GM12878 (cell line): ENCODE results near the gene S100P. TPM values are rescaled to one million over a fixed set of nuclear protein-coding genes. Genes with fewer than 3 reads are reported as not detected.

ENCODE experiments used
- ATAC-seq: fragments of 200-7000 bp; cut with Tn5 transposase; 3 replicates; pipeline ENCODE4 v1.9.1; 2020; ENCODE audit warnings: mild to moderate bottlenecking, moderate library complexity
- BruUV-seq: library from RNA; stranded (reverse); fragments of 400-500 nt; replicated peaks from 2 replicates; lab custom pipeline; 2021; lab: Mats Ljungman, UMichigan
- CTCF ChIA-PET: fragments of 300-600 bp; sonication (Branson Sonifier 250); formaldehyde crosslinking; extraction: SDS; loops from one replicate; lab custom pipeline; 2021; ENCODE audit warnings: inconsistent platforms; lab: Yijun Ruan, JAX
- POLR2A ChIA-PET: fragments of 350-600 bp; formaldehyde crosslinking; extraction: SDS; loops from one replicate; lab custom pipeline; 2021; ENCODE audit warnings: inconsistent platforms; lab: Charles Lee
- RAD21 ChIA-PET: fragments of 300-600 bp; sonication (Branson Sonifier 250); formaldehyde crosslinking; loops from one replicate; lab custom pipeline; 2023; ENCODE audit warnings: antibody characterized with exemption; ENCODE audit not compliant: unreplicated experiment; lab: Charles Lee
- SMC1A ChIA-PET: fragments of 300-600 bp; sonication (Branson Sonifier 250); formaldehyde crosslinking; loops from one replicate; lab custom pipeline; 2023; ENCODE audit not compliant: unreplicated experiment, uncharacterized antibody; lab: Charles Lee
- DNase-seq: peaks from one replicate; pipeline ENCODE4 v3.0.0-alpha.2; 2011; ENCODE audit warnings: low read depth, low spot score
- FAIRE-seq: peaks from 3 replicates; lab custom pipeline; 2011; peaks lifted over from hg19 to GRCh38; lab: Jason Lieb, UNC
- H2AFZ ChIP-seq: 2 replicates; pipeline ENCODE4 v1.6.0; 2011; ENCODE audit warnings: low read depth, low read length, control low read depth; ENCODE audit not compliant: control insufficient read depth
- H3K27ac ChIP-seq: 2 replicates; pipeline ENCODE4 v1.5.1; 2011; ENCODE audit warnings: control low read depth; ENCODE audit not compliant: control insufficient read depth, insufficient read depth
- H3K27me3 ChIP-seq, 2 experiments: replicated peaks in 1 of 2; 2 replicates each; pipeline versions ENCODE4 v1.6.0 to v1.6.1; 2011; ENCODE audit warnings: low read length in 1 of 2; ENCODE audit not compliant: control insufficient read depth in 2 of 2, insufficient read depth in 2 of 2
- H3K36me3 ChIP-seq, 2 experiments: 2 replicates each; pipeline ENCODE4 v1.5.1; 2011; ENCODE audit warnings: low read length in 1 of 2; ENCODE audit not compliant: control insufficient read depth in 2 of 2, insufficient read depth in 2 of 2
- H3K4me1 ChIP-seq: 2 replicates; pipeline ENCODE4 v1.6.1; 2011; ENCODE audit warnings: mild to moderate bottlenecking, low read length, moderate library complexity, mixed read lengths; ENCODE audit not compliant: control insufficient read depth, insufficient read depth
- H3K4me2 ChIP-seq: 2 replicates; pipeline ENCODE4 v1.6.0; 2011; ENCODE audit warnings: control low read depth; ENCODE audit not compliant: control insufficient read depth, insufficient read depth
- H3K4me3 ChIP-seq: fragments of 200-600 bp; sonication (generic); 2 replicates; pipeline ENCODE4 v1.5.1; 2016
- H3K79me2 ChIP-seq: 2 replicates; pipeline ENCODE4 v1.6.0; 2011; ENCODE audit warnings: low read length; ENCODE audit not compliant: control insufficient read depth, insufficient read depth
- H3K9ac ChIP-seq: 2 replicates; pipeline ENCODE4 v1.8.0; 2011; ENCODE audit warnings: low read length, control low read depth, mixed read lengths; ENCODE audit not compliant: control insufficient read depth, insufficient read depth
- H3K9me3 ChIP-seq: replicated peaks from 3 replicates; pipeline ENCODE4 v1.5.1; 2011; ENCODE audit warnings: mild to moderate bottlenecking, low read length; ENCODE audit not compliant: control insufficient read depth, insufficient read depth
- H4K20me1 ChIP-seq: 2 replicates; pipeline ENCODE4 v1.6.0; 2011; ENCODE audit not compliant: control insufficient read depth, insufficient read depth
- BCL11A ChIP-seq: IDR thresholded peaks from 2 replicates; pipeline ENCODE4 v1.6.1; 2011; ENCODE audit warnings: low read depth, low read length
- BHLHE40 ChIP-seq, 2 experiments: fragments of 450-650 bp in 1 of 2; IDR thresholded peaks; 2 replicates each; pipeline ENCODE4 v1.6.1; 2011 to 2017; ENCODE audit warnings: low read depth in 2 of 2, borderline replicate concordance in 1 of 2, improper control_type of control experiment in 1 of 2, low read length in 1 of 2, mild to moderate bottlenecking in 1 of 2
- EGR1 ChIP-seq, 2 experiments: IDR thresholded peaks; 1 replicate in 1 of 2; 2 replicates in 1 of 2; pipeline ENCODE4 v1.6.1; 2011 to 2012; ENCODE audit warnings: low read depth in 2 of 2, low read length in 2 of 2, borderline replicate concordance in 1 of 2, mild to moderate bottlenecking in 1 of 2, moderate library complexity in 1 of 2
- GATAD2B ChIP-seq: fragments of 450-650 bp; conservative IDR thresholded peaks from 2 replicates; pipeline ENCODE4 v1.6.1; 2017; ENCODE audit warnings: low read depth, mild to moderate bottlenecking, moderate library complexity
- LARP7 ChIP-seq: fragments of 450-650 bp; IDR thresholded peaks from 2 replicates; pipeline ENCODE4 v1.6.1; 2017; ENCODE audit warnings: mild to moderate bottlenecking
- MEF2A ChIP-seq: IDR thresholded peaks from 2 replicates; pipeline ENCODE4 v1.6.1; 2011; ENCODE audit warnings: low read depth, mild to moderate bottlenecking, low read length, moderate library complexity; ENCODE audit not compliant: insufficient read depth
- MTA3 ChIP-seq: IDR thresholded peaks from 2 replicates; pipeline ENCODE4 v1.6.1; 2012; ENCODE audit warnings: low read length, inconsistent platforms, borderline replicate concordance
- MYB ChIP-seq: fragments of 150-350 bp; IDR thresholded peaks from 2 replicates; pipeline ENCODE4 v1.6.1; 2014; ENCODE audit warnings: mild to moderate bottlenecking, low read depth, low read length, borderline replicate concordance
- POU2F2 ChIP-seq: IDR thresholded peaks from 3 replicates; pipeline ENCODE4 v1.6.1; 2011; ENCODE audit warnings: low read depth, mild to moderate bottlenecking, low read length, borderline replicate concordance
- RB1 ChIP-seq: fragments of 450-650 bp; formaldehyde crosslinking; IDR thresholded peaks from 2 replicates; pipeline ENCODE4 v1.6.1; 2017; ENCODE audit warnings: mild to moderate bottlenecking, borderline replicate concordance
- TBL1XR1 ChIP-seq: IDR thresholded peaks from 2 replicates; pipeline ENCODE4 v1.6.1; 2012; ENCODE audit warnings: low read depth, low read length, improper control_type of control experiment
- WGBS: methylation state at CpG from one replicate; pipeline ENCODE4 v1.1.6; 2016; ENCODE audit warnings: low lambda C conversion rate; ENCODE audit not compliant: insufficient replicate concordance, insufficient coverage; ENCODE audit errors: missing lambda C conversion rate; 5-methylcytosine and 5-hydroxymethylcytosine counted together
- in situ Hi-C: fragments of 300-500 bp; cut with MboI; formaldehyde crosslinking; loops from 9 replicates; pipeline ENCODE4 v1.14.3; 2018; ENCODE audit warnings: mixed read lengths
- intact Hi-C: fragments of 100-400 bp; cut with micrococcal nuclease; formaldehyde crosslinking; loops from one replicate; pipeline ENCODE4 v1.14.2; 2022; ENCODE audit not compliant: unreplicated experiment
- polyA plus RNA-seq, 11 experiments: library from polyadenylated mRNA; depleted of rRNA in 4 of 11; unstranded in 6 of 11; stranded (reverse) in 5 of 11; fragments of >200 nt; fragmentation: Nextera tagmentation in 4 of 11; fragmentation: Illumina TruSeq in 1 of 11; extraction: Ambion mirVana in 4 of 11; extraction: Trizol in 1 of 11; gene quantifications; 1 replicate in 1 of 11; 2 replicates in 10 of 11; pipeline versions ENCODE4 v1.2.1 to v1.2.3, GENCODE V29; 2011 to 2016; ENCODE audit warnings: inconsistent platforms in 2 of 11, missing spikeins in 2 of 11, low read depth in 1 of 11
- total RNA-seq, 4 experiments: library from RNA; depleted of rRNA in 3 of 4; stranded (reverse); fragments of >200 nt in 3 of 4; fragmentation: Illumina TruSeq in 1 of 4; extraction: Trizol in 1 of 4; gene quantifications; 2 replicates each; pipeline versions ENCODE4 v1.2.1 to v1.2.3, GENCODE V29; 2013 to 2021
- TF ChIP-seq, protein P1 (sequence below): fragments of 450-650 bp; IDR thresholded peaks from 2 replicates; pipeline ENCODE4 v1.6.1; 2018; ENCODE audit warnings: mild to moderate bottlenecking, low read depth, moderate library complexity; ENCODE audit not compliant: partially characterized antibody
- TF ChIP-seq, protein P2 (sequence below): fragments of 150-350 bp; IDR thresholded peaks from 2 replicates; pipeline ENCODE4 v1.6.1; 2016; ENCODE audit warnings: low read depth, low read length
- TF ChIP-seq, protein P3 (sequence below): IDR thresholded peaks from 2 replicates; pipeline ENCODE4 v1.6.1; 2011; ENCODE audit warnings: borderline replicate concordance, low read depth, mild to moderate bottlenecking, moderate library complexity, low read length; ENCODE audit not compliant: insufficient read depth, poor library complexity, severe bottlenecking

Gene S100P
- total and polyA plus RNA-seq, 10 of the 15 experiments (the other 5 are each of a cell fraction or from before 2014, with no cell fraction given): 0.90 TPM; not detected in 9

DNA sequence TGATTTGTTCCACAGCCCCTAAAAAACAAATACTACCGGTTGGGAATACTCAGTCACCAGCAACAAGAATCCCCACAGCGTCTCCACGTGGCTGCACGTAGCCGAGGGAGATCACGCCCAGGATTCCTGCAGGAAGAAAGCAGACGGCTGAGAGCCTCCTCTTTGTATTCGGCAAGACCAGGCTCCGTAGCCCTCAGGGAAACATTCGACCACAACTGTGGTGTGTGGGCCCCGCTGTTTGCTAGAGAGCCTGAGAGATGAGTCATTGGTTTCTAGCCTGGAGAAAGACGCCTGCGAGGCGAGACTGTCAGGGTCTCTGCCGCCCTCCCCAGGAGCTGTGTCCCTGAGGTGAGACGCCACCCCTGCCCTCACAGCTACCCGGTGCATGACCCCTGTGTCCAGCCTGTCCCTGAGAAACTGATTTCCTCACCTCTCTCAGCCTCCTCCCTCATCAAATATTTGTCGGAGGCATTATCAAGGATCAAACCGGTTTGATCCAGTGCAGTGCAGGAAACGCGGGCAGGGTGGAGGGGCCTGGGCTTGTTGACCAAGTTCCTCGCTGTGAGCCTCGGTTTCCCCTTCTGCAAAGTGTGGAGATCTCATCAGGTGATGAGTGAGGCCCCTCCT, 4.7 kb upstream of the S100P start (continued):
- no peak for TF ChIP-seq MEF2A
- TF ChIP-seq MTA3: no peak

DNA sequence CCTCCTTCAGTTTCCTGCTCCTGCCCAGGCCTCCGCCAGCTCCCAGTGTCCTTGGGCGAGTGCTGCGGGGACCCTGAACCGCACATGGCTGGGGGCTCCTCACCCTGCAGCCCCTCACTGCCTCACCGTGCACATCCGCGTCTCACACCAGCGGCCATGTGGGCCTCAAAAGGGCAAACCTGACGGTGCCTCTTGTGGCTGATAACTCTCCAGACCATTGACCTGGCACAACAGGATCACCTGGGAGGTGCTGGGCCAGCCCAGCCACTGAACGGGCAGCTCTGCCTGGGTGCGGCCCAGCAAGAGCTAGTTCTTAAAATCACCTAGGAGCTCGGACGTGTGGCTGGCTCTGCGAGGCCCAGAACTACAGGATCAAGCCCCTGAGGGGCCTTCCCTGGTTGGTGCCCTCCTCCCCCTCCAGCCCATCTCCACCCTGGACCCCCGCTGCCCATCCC, 4.1 kb upstream of the S100P start:
- ChIA-PET CTCF (interaction anchor here (0.6 to 1.5 kb wide), 2 partner anchors 15 to 485 kb away, joined by 3 to 4 read pairs; no protein-coding TSS in a partner anchor), SMC1A (no interaction called here), RAD21 (interaction anchor here (0.6 kb wide), 1 partner anchor 149 kb away, joined by 3 read pairs; no protein-coding TSS in a partner anchor), POLR2A (no interaction called here)
- Histone ChIP-seq H2AFZ (no peak overlapping the region), H3K4me1 (peaks cover 11% of the 10 kb centered on the region), H3K4me2 (no peak overlapping the region), H4K20me1 (no peaks in the 10 kb centered on the region), H3K4me3 (no peak overlapping the region), H3K9me3 (no peaks in the 10 kb centered on the region), H3K27ac (no peak overlapping the region), H3K36me3 (no peaks in the 10 kb centered on the region), H3K9ac (no peak overlapping the region), H3K27me3 (no peaks in the 10 kb centered on the region), H3K79me2 (no peaks in the 10 kb centered on the region)
- no TSS peak for BruUV-seq
- intact Hi-C loops: no loop called here
- no peak for FAIRE-seq
- WGBS: 82% methylated on average over 14 of the region's 15 CpGs
- ATAC-seq: no peak
- no peak for DNase-seq
- in situ Hi-C loops: no loop called here
- TF ChIP-seq TBL1XR1: no peak
- TF ChIP-seq, protein P1, sequence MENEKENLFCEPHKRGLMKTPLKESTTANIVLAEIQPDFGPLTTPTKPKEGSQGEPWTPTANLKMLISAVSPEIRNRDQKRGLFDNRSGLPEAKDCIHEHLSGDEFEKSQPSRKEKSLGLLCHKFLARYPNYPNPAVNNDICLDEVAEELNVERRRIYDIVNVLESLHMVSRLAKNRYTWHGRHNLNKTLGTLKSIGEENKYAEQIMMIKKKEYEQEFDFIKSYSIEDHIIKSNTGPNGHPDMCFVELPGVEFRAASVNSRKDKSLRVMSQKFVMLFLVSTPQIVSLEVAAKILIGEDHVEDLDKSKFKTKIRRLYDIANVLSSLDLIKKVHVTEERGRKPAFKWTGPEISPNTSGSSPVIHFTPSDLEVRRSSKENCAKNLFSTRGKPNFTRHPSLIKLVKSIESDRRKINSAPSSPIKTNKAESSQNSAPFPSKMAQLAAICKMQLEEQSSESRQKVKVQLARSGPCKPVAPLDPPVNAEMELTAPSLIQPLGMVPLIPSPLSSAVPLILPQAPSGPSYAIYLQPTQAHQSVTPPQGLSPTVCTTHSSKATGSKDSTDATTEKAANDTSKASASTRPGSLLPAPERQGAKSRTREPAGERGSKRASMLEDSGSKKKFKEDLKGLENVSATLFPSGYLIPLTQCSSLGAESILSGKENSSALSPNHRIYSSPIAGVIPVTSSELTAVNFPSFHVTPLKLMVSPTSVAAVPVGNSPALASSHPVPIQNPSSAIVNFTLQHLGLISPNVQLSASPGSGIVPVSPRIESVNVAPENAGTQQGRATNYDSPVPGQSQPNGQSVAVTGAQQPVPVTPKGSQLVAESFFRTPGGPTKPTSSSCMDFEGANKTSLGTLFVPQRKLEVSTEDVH: no peak
- TF ChIP-seq EGR1 (IDR thresholded peaks at IDR 0.05; ENCODE audit: borderline replicate concordance in 1 of 2, low read depth in 2 of 2, low read length in 2 of 2): no peak
- TF ChIP-seq POU2F2: no peak
- no peak for TF ChIP-seq MYB
- TF ChIP-seq, protein P2, sequence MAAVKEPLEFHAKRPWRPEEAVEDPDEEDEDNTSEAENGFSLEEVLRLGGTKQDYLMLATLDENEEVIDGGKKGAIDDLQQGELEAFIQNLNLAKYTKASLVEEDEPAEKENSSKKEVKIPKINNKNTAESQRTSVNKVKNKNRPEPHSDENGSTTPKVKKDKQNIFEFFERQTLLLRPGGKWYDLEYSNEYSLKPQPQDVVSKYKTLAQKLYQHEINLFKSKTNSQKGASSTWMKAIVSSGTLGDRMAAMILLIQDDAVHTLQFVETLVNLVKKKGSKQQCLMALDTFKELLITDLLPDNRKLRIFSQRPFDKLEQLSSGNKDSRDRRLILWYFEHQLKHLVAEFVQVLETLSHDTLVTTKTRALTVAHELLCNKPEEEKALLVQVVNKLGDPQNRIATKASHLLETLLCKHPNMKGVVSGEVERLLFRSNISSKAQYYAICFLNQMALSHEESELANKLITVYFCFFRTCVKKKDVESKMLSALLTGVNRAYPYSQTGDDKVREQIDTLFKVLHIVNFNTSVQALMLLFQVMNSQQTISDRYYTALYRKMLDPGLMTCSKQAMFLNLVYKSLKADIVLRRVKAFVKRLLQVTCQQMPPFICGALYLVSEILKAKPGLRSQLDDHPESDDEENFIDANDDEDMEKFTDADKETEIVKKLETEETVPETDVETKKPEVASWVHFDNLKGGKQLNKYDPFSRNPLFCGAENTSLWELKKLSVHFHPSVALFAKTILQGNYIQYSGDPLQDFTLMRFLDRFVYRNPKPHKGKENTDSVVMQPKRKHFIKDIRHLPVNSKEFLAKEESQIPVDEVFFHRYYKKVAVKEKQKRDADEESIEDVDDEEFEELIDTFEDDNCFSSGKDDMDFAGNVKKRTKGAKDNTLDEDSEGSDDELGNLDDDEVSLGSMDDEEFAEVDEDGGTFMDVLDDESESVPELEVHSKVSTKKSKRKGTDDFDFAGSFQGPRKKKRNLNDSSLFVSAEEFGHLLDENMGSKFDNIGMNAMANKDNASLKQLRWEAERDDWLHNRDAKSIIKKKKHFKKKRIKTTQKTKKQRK: no peak
- TF ChIP-seq, protein P3, sequence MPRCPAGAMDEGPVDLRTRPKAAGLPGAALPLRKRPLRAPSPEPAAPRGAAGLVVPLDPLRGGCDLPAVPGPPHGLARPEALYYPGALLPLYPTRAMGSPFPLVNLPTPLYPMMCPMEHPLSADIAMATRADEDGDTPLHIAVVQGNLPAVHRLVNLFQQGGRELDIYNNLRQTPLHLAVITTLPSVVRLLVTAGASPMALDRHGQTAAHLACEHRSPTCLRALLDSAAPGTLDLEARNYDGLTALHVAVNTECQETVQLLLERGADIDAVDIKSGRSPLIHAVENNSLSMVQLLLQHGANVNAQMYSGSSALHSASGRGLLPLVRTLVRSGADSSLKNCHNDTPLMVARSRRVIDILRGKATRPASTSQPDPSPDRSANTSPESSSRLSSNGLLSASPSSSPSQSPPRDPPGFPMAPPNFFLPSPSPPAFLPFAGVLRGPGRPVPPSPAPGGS: no peak
- TF ChIP-seq LARP7: no peak
- TF ChIP-seq GATAD2B: no peak
- no peak for TF ChIP-seq RB1
- no peak for TF ChIP-seq BHLHE40 (IDR thresholded peaks at IDR 0.05; ENCODE audit: borderline replicate concordance in 1 of 2, low read depth in 2 of 2, low read length in 1 of 2)
- TF ChIP-seq BCL11A: no peak
